Stimulated activated CD4-positive, alpha-beta T cell treated with anti-CD3 and anti-CD28 coated beads, TNF-alpha, amount 100 ng/mL, for 48 hours (primary cell): ENCODE results near the gene EFHD1.
"Not testable (repeated sequence)": the region's sequence is repeated elsewhere in the genome, so short reads cannot be mapped to it uniquely, and the experiment has no call there.

Experiments
- DNase-seq, 3 donors: peaks; one replicate each; pipeline ENCODE4 v3.0.0-alpha.2; 2020; ENCODE audit warnings: low read depth in 3 of 3

Gene EFHD1

DNA sequence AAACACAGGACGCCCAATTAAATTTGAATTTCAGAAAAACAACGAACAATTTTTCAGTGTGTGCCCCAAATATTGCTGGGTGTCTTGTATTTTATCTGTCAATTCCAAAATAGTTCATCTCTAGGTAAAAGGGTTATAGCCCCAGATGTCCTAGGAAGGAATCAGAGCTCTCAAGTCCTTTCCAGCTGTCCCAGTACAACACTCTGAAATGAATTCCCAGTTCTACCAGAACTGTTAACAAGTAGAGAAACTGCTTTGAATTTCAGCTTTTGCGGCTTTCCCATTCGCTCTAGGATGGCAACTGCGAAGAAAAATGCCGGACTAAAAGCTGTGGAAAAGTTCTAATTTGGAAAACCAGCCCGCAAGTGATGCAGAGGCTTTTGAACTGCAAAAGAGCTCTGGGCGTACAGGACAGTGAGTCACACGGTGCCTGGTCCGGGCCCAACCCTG is 63.2 kb downstream of the EFHD1 start:
- DNase-seq, result no peak

DNA sequence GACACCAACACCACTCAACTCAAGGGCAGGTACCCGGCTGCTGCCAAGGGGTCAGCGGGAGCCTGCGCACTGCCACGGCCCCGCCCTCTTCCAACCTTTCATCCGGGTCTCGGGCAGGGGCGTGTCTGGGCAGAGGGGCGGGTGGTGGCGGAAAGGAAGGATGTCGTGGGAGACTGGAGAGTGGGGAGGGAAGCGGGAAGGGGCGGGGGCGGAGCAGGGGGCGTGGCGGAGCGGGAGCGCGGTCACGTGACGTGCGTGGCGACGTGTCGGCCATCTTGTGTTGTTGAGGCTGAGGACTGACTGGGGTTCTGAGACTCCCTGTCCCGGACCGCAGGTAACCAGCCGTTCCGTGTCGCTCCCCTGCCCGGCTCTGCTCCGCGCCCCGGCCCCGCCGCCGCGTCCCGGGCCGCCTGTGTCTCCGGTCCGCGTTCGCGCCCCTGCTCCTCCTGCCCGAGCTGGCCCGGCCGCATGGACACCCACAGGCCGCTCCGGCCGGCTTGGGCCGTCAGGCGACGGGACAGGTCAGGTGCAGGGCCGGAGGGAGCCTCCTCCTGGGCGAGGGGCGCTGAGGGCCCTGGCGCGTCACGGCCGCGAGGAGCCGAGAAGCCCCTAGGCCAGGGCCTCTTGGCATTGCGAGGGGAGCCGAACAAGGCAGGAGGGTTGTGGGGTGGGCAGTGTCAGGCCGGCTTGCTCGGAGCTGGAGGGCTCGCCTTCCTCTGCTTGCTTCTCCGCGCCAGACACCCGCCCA is 63.8 kb downstream of the EFHD1 start, which contains the start of gene GIGYF2:
TSS of gene GIGYF2 (plus strand) at position 273 of the 748 bp plus-strand sequence. CDS start 37,867 bp downstream, outside the sequence.
- DNase-seq, result peak; percentile 92 to 98 (median 92)

DNA sequence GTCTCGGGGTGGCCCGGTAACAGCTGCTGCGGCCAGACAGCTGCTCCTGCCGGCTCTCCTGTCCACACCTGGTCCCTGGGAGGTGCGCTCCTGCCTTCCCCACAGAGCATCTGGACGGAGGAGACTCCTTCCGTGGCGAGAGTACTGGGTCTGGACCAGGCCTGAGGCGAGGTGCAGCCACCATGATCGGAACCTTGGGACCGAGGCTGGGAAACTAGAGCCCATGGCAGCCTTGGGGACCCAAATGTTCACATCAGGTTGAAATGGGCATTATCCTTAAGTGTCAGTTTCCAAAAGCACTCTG is 64.4 kb downstream of the EFHD1 start:
- DNase-seq, result no peak

DNA sequence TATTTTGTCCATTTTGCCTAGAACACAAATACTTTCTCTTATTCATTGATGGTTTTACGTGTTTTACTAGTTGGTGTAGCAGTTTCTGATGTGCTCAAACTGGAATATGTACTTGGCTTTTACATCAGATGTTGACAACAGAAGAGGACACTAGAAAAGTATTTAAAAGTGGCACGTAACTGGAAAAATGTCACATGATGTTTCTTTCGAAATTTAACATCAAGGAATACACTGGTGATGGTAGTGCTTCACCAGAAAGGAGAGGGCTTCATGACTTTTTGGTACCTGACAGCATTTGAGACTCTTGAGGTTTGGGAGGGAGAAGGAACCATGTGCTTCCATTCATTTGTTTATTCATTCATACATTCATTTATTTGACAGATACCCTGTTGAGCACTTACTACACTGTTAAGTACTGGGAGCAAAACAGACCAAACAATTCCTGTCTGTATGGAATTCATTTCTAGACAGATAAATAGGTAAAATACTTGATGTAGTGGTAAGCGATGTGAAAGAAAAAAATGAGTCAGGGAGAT is 65.2 kb downstream of the EFHD1 start:
- DNase-seq, result no peak

DNA sequence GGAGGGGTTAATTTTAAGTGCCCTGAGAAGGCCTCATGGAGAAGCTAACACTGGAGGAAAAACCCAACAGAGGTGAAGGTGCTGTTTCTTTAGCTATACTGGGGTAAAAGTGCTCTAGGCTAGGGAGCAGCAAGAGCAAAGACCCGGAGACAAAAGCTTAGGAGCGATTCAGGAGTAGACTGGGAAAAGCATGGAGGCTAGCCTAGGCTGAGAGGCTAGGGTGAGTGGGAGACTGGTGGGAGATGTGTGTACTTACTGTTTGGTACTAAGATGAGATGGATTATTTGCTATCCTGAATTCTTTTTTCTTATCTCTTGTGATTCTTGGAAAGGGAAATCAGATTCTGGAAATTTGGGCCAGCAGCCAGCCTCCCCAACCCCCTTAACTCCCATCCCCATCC is 65.7 kb downstream of the EFHD1 start:
- DNase-seq, result no peak

DNA sequence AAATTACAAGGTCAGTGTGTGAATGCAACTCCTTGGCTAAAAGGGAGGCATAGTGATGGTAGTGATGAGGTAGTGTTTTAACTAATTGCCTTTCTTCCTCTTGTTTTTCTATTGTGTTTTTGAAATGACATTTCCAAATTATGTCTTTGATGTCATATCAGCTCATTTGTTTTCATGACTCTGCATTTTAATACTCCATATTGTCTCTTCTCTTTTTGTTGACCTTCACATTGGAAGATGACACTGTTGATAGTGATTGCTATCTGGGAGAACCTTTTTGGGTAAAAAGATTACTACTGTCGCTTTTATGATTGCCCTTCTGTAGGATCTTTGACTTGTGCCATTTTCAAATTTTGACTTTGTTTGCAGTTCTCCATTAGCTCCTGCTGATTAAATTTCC is 66.8 kb downstream of the EFHD1 start:
- DNase-seq, result no peak

DNA sequence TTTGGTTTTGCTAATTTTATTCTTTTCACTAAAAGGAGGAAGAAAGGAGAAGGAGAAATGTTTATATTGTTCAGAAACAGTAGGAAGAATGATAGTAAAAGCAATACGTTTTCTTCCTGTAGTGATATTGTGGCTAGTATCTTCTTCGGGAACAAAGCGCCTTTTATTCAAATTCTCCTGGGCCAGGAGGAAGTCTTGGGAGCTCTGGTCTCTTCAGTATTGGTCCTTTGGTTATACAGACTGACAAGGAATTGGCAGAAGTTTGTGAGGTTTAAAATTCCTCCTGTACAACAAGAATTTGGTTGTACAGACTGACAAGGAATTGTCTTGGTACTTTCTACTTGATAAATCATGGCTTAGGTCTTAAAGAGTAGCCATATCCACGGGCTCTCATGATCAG is 73.7 kb downstream of the EFHD1 start:
- DNase-seq, result no peak

DNA sequence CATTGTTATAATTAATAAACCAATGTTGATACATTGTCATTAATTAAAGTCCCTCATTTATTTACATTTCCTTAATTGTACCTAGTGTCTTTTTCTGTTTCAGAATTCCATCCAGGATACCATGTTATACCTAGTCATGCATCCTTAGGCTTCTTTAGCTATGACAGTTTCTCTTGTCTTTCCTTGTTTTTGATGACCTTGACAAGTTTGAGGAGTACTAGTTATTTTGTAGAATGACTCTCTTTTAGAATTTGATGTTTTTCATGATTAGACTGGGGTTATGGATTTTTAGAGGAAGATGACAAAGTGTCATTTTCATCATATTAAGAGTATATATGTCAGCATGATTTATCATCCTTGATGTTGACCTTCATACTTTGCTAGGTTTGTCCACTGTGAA is 80.1 kb downstream of the EFHD1 start:
- DNase-seq, result no peak

DNA sequence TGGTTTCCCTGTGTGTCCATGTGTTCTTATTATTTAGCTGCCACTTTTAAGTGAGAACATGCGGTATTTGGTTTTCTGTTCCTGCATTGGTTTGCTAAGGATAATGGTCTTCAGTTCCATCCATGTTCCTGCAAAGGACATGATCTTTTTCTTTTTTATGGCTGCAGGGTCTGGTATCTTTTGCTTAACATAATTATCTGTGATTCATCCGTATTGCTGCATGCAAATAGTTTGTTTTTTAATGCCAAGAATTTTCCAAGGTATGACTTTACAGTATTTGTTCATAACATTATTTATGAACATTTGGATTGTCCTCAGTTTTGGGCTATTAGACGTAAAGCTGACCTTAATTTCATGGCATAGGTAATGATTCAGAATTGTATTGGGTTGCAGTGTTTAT is 81.6 kb downstream of the EFHD1 start:
- no peak for DNase-seq

DNA sequence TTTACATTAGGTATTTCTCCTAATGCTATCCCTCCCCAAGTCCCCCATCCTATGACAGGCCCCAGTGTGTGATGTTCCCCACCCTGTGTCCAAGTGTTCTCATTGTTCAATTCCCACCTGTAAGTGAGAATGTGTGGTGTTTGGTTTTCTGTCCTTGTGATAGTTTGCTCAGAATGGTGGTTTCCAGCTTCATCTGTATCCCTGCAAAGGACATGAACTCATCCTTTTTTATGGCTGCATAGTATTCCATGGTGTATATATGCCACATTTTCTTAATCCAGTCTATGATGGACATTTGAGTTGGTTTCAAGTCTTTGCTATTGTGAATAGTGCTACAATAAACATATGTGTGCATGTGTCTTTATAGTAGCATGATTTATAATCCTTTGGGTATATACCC is 86.7 kb downstream of the EFHD1 start:
- DNase-seq, result not testable (repeated sequence)

DNA sequence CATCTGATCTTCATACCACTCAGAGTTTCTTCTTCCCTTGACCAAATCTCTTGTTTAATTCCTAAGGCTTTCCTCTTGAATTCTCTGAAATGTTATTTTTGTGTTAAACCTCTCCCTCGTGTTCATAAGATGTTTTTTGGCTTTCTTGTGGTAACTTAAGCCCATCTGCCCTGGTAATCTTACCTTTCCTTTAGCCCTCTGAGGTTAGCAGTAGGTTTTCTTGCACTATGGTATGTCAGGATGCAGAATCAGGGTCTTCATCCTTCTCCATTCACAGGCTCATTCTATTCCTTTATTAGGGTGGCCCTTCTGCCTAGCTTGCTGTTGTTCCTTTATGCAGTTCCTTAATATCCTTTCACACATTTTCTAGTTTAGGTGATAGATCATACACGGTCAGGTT is 87.9 kb downstream of the EFHD1 start:
- no peak for DNase-seq

DNA sequence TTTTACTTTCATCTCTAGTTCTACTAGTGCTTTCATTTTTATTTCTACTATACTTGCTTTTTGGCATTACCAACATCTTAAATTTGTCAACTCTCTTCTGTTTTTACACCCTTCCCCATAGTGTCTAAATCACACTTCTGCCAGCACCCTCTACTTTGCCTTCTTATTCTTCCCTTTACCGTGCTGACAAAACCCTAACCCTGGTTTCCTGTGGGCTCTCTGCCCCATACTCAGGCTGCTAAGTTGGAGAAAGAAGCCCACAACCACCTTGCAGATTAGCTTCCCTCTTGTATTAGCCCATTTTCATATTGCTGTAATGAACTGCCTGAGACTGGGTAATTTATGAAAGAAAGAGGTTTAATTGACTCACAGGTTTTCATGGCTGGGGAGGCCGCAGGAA is 88.5 kb downstream of the EFHD1 start:
- no peak for DNase-seq

DNA sequence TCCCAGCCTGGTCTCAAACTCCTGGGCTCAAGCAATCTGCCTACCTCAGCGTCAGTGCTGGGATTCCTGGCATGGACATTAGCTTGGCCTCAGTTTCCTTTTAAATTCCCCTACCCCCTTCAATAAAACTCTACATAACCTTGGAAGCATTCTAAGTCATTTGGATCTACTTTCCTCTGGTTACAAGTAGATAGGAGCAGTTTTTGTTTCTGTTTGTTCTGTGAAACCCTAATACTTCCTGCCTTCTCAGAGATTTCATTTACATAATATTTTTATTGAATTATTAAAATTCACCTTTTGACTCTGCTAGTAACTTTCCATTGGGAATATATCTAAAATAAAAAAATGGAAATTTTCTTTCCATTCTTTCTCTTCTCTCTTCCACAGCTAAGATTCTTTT is 89.6 kb downstream of the EFHD1 start:
- DNase-seq, result no peak

DNA sequence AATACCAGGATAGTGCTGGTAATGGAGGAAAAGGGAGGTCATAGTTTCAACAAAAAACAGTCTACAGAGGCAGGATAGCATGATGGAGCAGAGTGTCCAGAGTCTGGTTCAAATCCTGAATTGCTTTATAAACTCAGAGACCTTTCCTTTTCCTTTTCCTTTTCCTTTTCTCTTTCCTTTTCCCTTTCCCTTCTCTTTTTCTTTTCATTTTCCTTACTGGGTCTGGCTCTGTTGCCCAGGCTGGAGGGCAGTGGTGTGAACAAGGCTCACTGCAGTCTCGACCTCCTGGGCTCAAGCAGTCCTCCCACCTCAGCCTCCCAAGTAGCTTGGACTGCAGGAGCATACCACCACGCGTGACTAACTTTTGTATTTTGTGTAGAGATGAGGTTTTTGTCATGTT is 95.4 kb downstream of the EFHD1 start:
- DNase-seq, result no peak

DNA sequence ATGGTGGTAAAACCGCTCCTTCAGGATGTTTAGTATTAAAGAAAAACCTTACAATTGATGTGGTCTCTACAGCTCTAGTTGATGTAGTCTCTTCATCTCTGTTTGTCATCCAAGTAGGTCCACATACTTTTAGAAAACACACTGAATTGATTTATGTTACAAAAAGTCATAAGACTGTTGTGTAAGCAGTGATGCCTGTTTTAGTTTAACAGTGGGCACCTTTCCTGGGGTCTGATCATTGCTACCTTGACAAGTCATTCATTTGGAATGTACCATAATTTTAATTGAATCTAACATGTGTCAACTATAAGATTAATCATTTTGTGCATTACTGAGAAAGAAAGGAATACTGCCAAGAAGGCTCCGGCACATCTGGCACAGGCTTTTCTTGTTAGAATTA is 98.1 kb downstream of the EFHD1 start:
- DNase-seq, result no peak
